Nephron (organoid): ENCODE data around the gene COL11A2.

Experiments used
- H3K27ac Mint-ChIP-seq, 3 experiments: 2 replicates each; pipeline ENCODE4 v1.8.0; 2020; ENCODE audit warnings: mixed read lengths in 3 of 3, mild to moderate bottlenecking in 2 of 3, moderate library complexity in 1 of 3
- H3K27me3 Mint-ChIP-seq: 2 replicates; pipeline ENCODE4 v1.8.0; 2021; ENCODE audit warnings: low read depth, mild to moderate bottlenecking, moderate library complexity, mixed read lengths
- H3K36me3 Mint-ChIP-seq: 2 replicates; pipeline ENCODE4 v1.8.0; 2020; ENCODE audit warnings: low read depth, mixed read lengths
- H3K4me1 Mint-ChIP-seq: 2 replicates; pipeline ENCODE4 v1.8.0; 2020; ENCODE audit warnings: mixed read lengths
- H3K4me3 Mint-ChIP-seq, 3 experiments: 2 replicates each; pipeline ENCODE4 v1.8.0; 2020; ENCODE audit warnings: mild to moderate bottlenecking in 3 of 3, mixed read lengths in 3 of 3, moderate library complexity in 2 of 3
- H3K9me3 Mint-ChIP-seq: 2 replicates; pipeline ENCODE4 v1.8.0; 2020; ENCODE audit warnings: mixed read lengths
- TF ChIP-seq, protein P1 (sequence below), 3 experiments: fragments of 200-600 bp; sonication (generic); IDR thresholded peaks; one replicate each; pipeline ENCODE4 v1.5.0; 2021; ENCODE audit warnings: antibody characterized with exemption in 3 of 3; ENCODE audit not compliant: unreplicated experiment in 3 of 3

Gene COL11A2

DNA sequence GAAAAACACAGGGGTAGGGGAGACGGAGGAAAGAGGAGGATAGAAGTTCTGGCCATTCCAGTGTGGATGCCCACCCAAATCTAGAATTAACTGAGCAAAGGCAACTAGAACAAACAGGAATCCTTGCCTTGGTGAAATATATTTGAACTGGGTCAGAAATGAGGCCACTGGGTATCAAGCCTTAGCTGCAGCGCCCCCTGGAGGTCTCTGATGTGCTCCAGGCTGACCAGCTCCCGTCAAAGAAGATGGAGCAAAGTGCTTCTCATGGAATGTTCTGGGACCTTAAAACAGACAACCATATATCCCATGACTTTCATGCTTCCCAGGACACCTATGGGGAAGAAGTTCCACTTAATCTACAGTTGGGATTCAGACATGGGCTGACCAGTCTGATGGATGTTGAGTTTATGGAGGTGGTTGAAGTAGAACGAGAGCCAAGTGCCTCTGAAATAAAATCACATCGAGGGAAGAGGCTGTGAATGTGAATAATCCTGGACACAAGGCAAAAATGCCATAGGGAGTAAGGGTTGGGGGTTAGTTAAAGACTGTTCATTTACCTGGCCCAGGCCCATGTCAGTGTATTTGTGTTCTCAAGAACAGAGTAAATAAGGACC lies 66.1 kb downstream of the COL11A2 start:
- Mint-ChIP-seq H3K4me3 (no peak overlapping the region), H3K27me3 (peaks cover 17% of the 10 kb centered on the region), H3K9me3 (peaks cover 10% of the 10 kb centered on the region), H3K27ac (no peak overlapping the region), H3K36me3 (no peaks in the 10 kb centered on the region), H3K4me1 (no peaks in the 10 kb centered on the region)
- TF ChIP-seq, protein P1, sequence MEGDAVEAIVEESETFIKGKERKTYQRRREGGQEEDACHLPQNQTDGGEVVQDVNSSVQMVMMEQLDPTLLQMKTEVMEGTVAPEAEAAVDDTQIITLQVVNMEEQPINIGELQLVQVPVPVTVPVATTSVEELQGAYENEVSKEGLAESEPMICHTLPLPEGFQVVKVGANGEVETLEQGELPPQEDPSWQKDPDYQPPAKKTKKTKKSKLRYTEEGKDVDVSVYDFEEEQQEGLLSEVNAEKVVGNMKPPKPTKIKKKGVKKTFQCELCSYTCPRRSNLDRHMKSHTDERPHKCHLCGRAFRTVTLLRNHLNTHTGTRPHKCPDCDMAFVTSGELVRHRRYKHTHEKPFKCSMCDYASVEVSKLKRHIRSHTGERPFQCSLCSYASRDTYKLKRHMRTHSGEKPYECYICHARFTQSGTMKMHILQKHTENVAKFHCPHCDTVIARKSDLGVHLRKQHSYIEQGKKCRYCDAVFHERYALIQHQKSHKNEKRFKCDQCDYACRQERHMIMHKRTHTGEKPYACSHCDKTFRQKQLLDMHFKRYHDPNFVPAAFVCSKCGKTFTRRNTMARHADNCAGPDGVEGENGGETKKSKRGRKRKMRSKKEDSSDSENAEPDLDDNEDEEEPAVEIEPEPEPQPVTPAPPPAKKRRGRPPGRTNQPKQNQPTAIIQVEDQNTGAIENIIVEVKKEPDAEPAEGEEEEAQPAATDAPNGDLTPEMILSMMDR (IDR thresholded peaks at IDR 0.05; ENCODE audit: unreplicated experiment in 3 of 3): peak; percentile 19 to 29 (median 26)

DNA sequence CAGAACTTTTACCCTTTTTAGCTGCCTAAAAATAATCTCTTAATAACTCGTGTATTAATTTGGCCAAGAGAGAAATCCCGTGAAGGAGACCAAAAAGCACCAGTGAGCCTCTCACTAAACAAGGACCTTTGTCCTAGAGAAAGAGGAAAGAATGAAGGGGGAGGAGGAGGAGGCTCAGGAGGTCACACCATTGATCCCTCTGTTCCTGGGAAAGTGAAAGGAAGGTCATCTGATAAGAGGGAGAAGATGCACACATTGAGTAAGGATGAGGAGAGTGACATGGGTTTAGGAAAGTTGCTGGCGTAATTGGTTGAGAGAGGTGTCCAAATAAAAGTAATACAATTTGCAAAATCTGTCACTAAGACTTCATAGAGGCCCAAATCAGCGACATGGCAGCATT lies 67.3 kb downstream of the COL11A2 start:
- TF ChIP-seq, protein P1 (IDR thresholded peaks at IDR 0.05; ENCODE audit: unreplicated experiment in 3 of 3): no peak
- no peak overlapping the region for H3K4me3 Mint-ChIP-seq
- H3K27me3 Mint-ChIP-seq: peaks cover 24% of the 10 kb centered on the region
- peaks cover 10% of the 10 kb centered on the region for H3K9me3 Mint-ChIP-seq
- no peaks in the 10 kb centered on the region for H3K36me3 Mint-ChIP-seq
- no peak overlapping the region for H3K27ac Mint-ChIP-seq
- H3K4me1 Mint-ChIP-seq: no peaks in the 10 kb centered on the region

DNA sequence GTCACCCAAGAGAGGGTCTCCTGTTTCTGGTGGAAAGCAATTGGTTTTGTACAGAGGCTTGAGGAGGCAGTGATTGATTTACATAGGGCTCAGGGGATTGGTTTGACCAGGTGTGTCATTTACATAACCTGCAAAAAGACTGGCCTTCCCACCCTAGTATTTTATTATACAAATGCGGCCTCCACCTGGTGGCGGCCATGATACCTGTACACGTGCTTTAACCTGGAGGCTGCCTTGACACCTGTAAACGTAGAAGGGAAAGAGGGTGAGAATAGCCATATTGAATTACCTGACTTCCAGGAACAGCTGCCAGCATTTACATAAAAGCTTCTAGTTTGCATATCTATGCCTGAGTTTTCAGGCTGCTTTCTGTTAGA lies 67.8 kb downstream of the COL11A2 start:
- no peaks in the 10 kb centered on the region for H3K36me3 Mint-ChIP-seq

DNA sequence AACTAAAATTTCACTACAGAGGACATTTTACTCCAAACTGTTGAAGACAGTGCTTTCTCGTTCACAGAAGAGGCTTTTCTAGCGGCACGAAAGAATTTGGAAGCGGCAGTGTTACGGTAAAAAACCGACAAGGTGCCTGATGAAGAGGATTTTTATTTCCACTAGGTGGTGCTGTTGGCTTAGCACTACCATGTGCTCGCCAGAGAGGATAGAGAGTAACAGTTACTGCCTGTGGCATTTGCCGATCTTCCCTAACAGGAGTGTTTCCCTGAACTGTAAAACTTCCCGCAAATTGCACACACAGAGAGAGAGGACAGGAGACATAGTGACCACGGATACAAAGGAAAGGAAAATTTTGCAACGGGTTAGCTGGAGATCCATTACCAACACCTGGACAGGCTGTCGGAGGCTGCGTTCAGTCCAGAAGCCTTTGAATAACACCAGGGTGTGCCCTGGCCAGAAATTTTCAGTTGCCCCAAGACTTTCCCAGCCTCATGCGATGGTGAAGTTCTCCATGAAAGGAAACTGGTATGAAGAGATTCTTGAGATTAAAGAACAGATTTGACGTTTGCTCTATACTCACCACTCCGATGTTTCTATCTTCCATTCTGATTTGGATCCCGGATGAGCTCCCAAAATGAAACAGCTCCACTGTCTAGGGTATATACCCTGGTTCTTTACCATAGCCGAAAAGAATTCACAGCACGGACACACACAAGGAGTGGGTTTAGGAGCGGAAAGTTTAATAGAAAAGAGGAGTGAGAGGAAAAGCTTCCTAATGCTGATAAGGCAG lies 68.3 kb downstream of the COL11A2 start:
- Mint-ChIP-seq H3K4me3 (no peak overlapping the region), H3K4me1 (no peaks in the 10 kb centered on the region), H3K36me3 (no peaks in the 10 kb centered on the region), H3K27me3 (peaks cover 34% of the 10 kb centered on the region), H3K9me3 (peaks cover 10% of the 10 kb centered on the region), H3K27ac (no peak overlapping the region)
- TF ChIP-seq, protein P1 (IDR thresholded peaks at IDR 0.05; ENCODE audit: unreplicated experiment in 3 of 3): peak in 1 of 3 experiments; percentile 39

More for the DNA sequence above, 67.8 kb downstream of the COL11A2 start:
- H3K4me3 Mint-ChIP-seq: no peak overlapping the region
- H3K27ac Mint-ChIP-seq: no peak overlapping the region
- H3K27me3 Mint-ChIP-seq: peaks cover 28% of the 10 kb centered on the region
- TF ChIP-seq, protein P1 (IDR thresholded peaks at IDR 0.05; ENCODE audit: unreplicated experiment in 3 of 3): no peak
- peaks cover 10% of the 10 kb centered on the region for H3K9me3 Mint-ChIP-seq
- H3K4me1 Mint-ChIP-seq: no peaks in the 10 kb centered on the region

DNA sequence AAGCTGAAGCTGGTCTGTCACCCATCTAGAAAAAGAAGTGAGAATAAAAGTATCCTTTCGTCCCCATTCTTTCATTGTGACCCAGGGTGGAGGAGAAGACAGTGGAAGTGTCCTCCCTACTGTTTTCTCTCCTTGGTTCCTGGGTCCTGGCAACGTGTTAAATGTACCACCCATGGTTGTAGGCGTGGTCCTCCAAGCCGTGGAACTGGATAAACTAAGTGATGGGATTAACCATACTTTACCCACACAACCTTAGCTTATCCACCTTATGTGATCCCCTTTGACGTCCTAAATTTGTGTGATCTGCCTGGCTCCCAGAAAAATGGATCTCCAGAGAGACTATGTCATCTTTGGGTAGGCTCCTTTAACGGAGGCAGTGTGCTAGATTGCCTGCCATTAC lies 69.1 kb downstream of the COL11A2 start:
- Mint-ChIP-seq H3K4me1 (no peaks in the 10 kb centered on the region), H3K27ac (no peak overlapping the region), H3K27me3 (peaks cover 41% of the 10 kb centered on the region), H3K4me3 (no peak overlapping the region), H3K9me3 (peaks cover 10% of the 10 kb centered on the region), H3K36me3 (no peaks in the 10 kb centered on the region)
- TF ChIP-seq, protein P1 (IDR thresholded peaks at IDR 0.05; ENCODE audit: unreplicated experiment in 3 of 3): no peak
